HG03066 (cell line): ENCODE results near the gene TMEM115.
"Not testable (repeated sequence)": the region's sequence is repeated elsewhere in the genome, so short reads cannot be mapped to it uniquely, and the experiment has no call there.

Experiments used
- ATAC-seq: cut with Tn5 transposase; IDR thresholded peaks from one replicate; pipeline ENCODE4 v1.9.1; 2021; ENCODE audit warnings: low read depth; ENCODE audit not compliant: unreplicated experiment

TMEM115 gene

DNA sequence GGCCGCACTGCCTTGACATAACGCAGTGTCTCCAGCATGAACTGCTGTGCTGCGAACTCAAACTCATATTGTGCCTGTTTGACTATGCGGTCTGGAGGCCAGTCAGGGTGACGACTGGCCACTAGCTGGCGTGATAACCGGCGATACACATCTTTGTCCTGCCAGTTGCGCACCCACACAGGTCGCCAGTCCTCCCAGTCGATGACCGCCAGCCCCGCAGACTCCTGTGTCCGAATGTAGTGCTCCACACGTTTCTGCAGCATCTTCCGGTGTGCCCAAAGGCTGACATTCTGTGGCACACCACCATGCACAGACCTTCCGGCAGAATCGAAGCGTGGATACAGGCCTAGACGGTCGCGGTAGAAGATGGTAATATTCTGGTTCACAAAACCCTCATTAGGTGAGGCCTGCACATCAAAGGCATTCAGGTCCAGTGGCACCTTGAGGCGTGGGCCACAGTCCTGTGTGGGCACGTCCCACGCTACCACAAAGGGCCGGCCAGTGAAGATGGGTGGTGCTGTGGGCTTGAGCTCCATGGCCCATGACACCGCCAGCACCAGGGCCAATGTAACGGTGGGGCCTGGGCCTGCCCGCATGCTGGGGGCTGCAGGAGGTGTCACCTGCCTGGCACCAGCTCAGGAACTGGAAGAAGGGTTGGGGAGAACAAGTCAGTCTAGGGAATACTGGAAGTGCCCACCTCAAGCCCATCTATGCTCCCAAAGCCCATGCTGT lies 39.3 kb downstream of the TMEM115 start:
- ATAC-seq = no peak

DNA sequence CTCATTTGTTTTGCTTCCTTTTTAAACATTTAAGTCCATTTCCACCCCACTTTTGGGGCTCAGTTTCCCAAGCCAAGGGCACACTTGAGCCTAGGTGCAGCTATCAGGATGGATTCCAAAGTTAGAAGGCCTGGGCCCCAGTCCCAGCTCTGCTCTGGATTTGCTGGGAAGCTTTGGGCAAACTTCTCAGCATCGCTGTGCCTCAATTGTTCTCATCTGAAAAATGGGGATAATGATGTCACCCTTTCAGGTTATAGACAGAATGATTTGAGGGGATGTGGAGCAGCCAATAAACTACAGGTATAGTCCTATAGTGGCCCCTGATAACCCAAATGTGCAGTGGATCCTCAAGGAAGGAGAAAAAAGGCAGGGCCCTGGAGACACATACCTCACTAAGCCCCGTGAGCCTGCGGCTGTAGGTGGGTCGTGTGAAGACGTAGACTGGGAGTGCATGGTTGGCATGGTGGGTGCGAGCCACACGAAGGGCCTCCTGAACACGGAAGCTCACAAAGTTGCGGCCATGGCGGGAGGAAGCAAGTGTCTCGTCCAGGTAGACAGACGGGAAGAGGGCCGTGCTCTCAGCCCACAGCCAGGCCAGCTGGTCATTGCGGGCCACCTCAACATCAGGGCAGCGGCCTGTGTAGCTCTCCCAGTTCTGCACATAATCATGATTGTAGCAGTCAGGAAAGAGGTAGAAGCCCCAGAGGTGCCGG lies 40.0 kb downstream of the TMEM115 start:
- ATAC-seq = no peak

DNA sequence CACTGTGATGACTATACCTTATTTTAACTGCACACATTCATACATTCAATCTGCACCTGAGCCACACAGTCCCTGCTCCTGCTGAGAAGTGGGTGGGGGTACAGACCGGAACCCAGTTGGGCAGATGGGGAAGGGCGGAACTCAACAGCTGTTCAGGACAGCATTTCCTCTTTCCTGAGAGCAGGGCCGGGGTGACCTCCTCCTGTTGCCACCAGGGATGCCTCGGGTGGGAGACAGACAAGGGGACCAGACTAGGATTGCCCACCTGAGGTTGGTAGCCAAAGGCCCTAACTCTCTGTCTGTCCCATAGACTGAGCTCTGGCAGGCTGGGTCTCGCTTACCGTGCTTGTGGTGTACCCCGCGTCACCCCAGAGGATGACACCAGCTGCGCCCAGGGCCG lies 40.7 kb downstream of the TMEM115 start:
- no peak for ATAC-seq

DNA sequence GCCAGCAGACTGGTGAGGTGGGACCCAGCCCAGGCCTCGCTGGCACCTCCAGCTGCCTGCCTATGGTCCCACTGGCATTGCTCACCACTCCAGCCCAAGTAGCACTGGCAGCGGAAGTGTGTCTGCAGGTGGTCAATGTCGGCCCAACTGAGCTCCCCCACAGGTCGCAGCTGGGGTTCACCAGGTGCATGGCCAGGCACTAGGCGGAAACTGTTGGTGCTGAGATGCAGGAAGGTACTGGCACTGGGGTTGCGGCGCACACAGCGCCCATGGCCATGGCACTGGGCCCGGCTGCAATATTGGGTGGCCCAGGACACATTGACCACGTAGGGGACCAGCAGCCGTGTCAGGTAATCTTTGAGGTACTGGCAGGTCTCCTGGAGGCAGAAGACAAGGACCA lies 41.2 kb downstream of the TMEM115 start:
- no peak for ATAC-seq

DNA sequence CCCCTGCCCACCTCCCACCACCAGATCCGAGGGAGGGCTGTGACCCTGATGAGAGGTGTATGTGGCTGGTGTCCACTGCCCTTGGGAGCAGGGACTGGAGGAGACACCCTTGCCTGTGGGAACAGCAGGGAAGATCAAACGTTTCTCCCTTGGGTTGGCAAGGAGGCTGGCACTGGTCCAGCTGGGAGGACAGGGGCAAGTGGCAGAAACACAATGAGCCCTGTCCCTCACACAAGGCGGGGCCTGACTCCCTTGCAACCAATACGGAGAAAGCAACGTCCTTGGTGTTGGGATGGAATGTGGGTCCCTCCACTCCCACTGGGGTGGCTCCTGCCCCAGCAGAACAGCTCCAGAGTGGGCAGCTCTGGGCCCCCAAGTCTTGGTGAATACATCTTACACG lies 42.0 kb downstream of the TMEM115 start:
- ATAC-seq = no peak

DNA sequence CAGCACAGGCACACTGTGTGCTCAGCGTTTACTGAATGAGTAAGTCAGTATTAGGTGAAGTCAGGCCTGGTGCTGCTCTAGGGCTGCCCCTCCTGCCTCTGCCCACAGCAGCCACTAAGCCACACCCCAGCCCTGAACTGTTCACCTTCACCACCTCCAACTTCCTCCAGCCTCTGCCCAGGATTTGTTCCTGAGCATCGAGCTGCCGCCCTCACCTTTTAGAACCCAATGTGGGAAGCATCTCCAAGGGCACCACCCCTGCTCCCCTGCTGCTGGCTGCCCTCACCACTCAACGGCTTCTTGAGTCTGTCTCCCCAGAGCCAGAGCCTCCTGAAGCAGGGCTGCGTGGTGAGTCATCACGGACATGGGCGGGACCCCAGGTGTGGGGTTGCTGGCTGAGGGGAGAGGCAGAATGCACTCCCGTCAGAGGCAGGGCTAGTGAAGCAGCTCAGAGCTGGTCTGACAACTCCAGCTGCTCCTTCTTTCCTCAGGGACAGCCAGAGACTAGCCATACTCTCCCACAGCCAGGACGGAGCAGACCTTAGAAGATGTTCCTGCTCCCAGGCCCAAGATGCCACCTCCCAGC lies 42.6 kb downstream of the TMEM115 start:
- ATAC-seq = no peak

DNA sequence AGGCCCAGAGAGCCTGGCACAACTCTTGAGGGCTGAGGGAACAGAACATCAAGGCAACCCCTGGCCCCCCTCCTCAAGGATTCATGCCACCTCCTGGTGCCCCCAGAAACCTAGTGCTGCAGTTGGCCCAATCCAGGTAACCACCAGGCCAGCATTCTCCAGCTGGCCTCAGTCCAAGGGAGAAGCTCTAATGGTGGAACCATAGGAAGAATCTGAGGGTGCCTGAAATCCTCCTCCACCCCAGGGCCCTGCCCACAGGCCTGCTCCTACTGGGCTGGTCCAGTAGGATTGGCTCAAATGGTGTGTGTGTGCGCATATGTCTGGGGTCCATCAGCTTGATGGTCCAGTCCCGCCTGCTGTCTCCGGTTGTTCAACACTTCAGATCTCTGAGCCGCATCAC lies 44.5 kb downstream of the TMEM115 start:
- no peak for ATAC-seq

DNA sequence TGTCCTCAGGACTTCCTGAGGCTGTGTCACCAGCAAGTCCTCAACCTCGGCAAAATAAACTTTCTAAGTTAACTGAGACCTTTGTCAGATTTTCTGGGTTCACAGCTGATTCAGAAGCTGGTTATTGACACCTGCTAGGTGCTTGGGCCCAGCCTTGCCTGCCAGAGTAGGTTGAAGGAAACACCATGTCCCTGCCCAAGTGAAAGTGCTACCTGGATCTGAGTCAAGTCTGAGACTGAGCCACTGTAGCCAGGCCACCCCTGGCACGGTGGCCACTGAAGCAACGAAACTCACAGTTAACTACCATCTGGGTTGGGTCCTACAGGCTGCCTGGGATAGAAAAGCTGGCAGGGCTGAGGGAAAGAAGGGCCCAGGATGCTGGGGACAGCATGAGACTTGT lies 45.0 kb downstream of the TMEM115 start:
- ATAC-seq = no peak

DNA sequence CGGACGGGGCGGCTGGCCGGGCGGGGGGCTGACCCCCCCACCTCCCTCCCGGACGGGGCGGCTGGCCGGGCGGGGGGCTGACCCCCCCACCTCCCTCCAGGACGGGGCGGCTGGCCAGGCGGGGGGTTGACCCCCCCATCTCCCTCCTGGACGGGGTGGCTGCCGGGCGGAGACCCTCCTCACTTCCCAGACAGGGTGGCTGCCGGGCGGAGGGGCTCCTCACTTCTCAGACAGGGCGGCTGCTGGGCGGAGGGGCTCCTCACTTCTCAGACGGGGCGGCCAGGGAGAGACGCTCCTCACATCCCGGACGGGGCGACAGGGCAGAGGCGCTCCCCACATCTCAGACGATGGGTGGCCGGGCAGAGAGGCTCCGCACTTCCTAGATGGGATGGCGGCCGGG lies 47.3 kb downstream of the TMEM115 start:
- not testable (repeated sequence) for ATAC-seq
